ENCODE data around the gene BDKRB1. TPM values are rescaled to one million over a fixed set of nuclear protein-coding genes. Genes with fewer than 3 reads are reported as not detected.

BDKRB1 gene
- total and polyA plus RNA-seq, 2 donors = 2.9 to 3.0 TPM

GRCh38 chr14:96224480-96225096 is 31.4 kb upstream of the BDKRB1 start:
- H3K27ac ChIP-seq (ENCODE audit: low read depth) = no peak overlapping the region
- no peaks in the 10 kb centered on the region for H3K4me1 ChIP-seq (ENCODE audit: insufficient read depth)
- no peaks in the 10 kb centered on the region for H3K36me3 ChIP-seq (ENCODE audit: insufficient read depth)
- 61% methylated on average over 8 of the region's 8 CpGs for WGBS
- no peak overlapping the region for H3K4me3 ChIP-seq (ENCODE audit: low read depth, low read length)
- DNase-seq (ENCODE audit: extremely low spot score) = no peak

- 90% methylated on average over 5 of the region's 5 CpGs for WGBS
These were observed 30.8 kb upstream of the BDKRB1 start for GRCh38 chr14:96225213-96225612.

GRCh38 chr14:96225745-96226151 is 30.3 kb upstream of the BDKRB1 start:
- Histone ChIP-seq H3K27ac (ENCODE audit: low read depth) (no peak overlapping the region), H3K4me3 (ENCODE audit: low read depth, low read length) (no peak overlapping the region)
- DNase-seq (ENCODE audit: extremely low spot score) = no peak

More at GRCh38 chr14:96225213-96225612, 30.8 kb upstream of the BDKRB1 start:
- Histone ChIP-seq H3K27ac (ENCODE audit: low read depth) (no peak overlapping the region), H3K36me3 (ENCODE audit: insufficient read depth) (no peaks in the 10 kb centered on the region), H3K4me1 (ENCODE audit: insufficient read depth) (no peaks in the 10 kb centered on the region), H3K4me3 (ENCODE audit: low read depth, low read length) (no peak overlapping the region)
- no peak for DNase-seq (ENCODE audit: extremely low spot score)

GRCh38 chr14:96227428-96227827 is 28.6 kb upstream of the BDKRB1 start:
- DNase-seq (ENCODE audit: extremely low spot score) = no peak
- Histone ChIP-seq H3K36me3 (ENCODE audit: insufficient read depth) (no peaks in the 10 kb centered on the region), H3K27ac (ENCODE audit: low read depth) (no peak overlapping the region), H3K4me1 (ENCODE audit: insufficient read depth) (no peaks in the 10 kb centered on the region), H3K4me3 (ENCODE audit: low read depth, low read length) (no peak overlapping the region)
- 82% methylated on average over 7 of the region's 7 CpGs for WGBS

More at GRCh38 chr14:96225745-96226151, 30.3 kb upstream of the BDKRB1 start:
- 40% methylated on average over 5 of the region's 5 CpGs for WGBS
- Histone ChIP-seq H3K4me1 (ENCODE audit: insufficient read depth) (no peaks in the 10 kb centered on the region), H3K36me3 (ENCODE audit: insufficient read depth) (no peaks in the 10 kb centered on the region)

GRCh38 chr14:96229315-96229714 is 26.7 kb upstream of the BDKRB1 start:
- H3K4me3 ChIP-seq (ENCODE audit: low read depth, low read length) = no peak overlapping the region
- 89% methylated on average over 6 of the region's 6 CpGs for WGBS
- H3K27ac ChIP-seq (ENCODE audit: low read depth) = peak overlapping the region; percentile 13
- no peaks in the 10 kb centered on the region for H3K4me1 ChIP-seq (ENCODE audit: insufficient read depth)
- no peak for DNase-seq (ENCODE audit: extremely low spot score)
- H3K36me3 ChIP-seq (ENCODE audit: insufficient read depth) = no peaks in the 10 kb centered on the region

GRCh38 chr14:96231056-96231455 is 25.0 kb upstream of the BDKRB1 start:
- Histone ChIP-seq H3K27ac (ENCODE audit: low read depth) (no peak overlapping the region), H3K4me1 (ENCODE audit: insufficient read depth) (no peaks in the 10 kb centered on the region), H3K36me3 (ENCODE audit: insufficient read depth) (no peaks in the 10 kb centered on the region), H3K4me3 (ENCODE audit: low read depth, low read length) (no peak overlapping the region)
- DNase-seq (ENCODE audit: extremely low spot score) = no peak
- WGBS = 61% methylated on average over 4 of the region's 4 CpGs

- DNase-seq (ENCODE audit: extremely low spot score) = no peak
- Histone ChIP-seq H3K4me3 (ENCODE audit: low read depth, low read length) (no peak overlapping the region), H3K27ac (ENCODE audit: low read depth) (no peak overlapping the region), H3K36me3 (ENCODE audit: insufficient read depth) (no peaks in the 10 kb centered on the region), H3K4me1 (ENCODE audit: insufficient read depth) (no peaks in the 10 kb centered on the region)
- 59% methylated on average over 12 of the region's 12 CpGs for WGBS
These were observed 24.4 kb upstream of the BDKRB1 start for GRCh38 chr14:96231526-96232130.

GRCh38 chr14:96232506-96232905 is 23.5 kb upstream of the BDKRB1 start:
- DNase-seq (ENCODE audit: extremely low spot score) = no peak
- Histone ChIP-seq H3K27ac (ENCODE audit: low read depth) (no peak overlapping the region), H3K4me3 (ENCODE audit: low read depth, low read length) (no peak overlapping the region), H3K36me3 (ENCODE audit: insufficient read depth) (no peaks in the 10 kb centered on the region), H3K4me1 (ENCODE audit: insufficient read depth) (no peaks in the 10 kb centered on the region)
- WGBS = 88% methylated on average over 11 of the region's 11 CpGs

GRCh38 chr14:96233661-96234060 is 22.3 kb upstream of the BDKRB1 start:
- Histone ChIP-seq H3K27ac (ENCODE audit: low read depth) (no peak overlapping the region), H3K4me3 (ENCODE audit: low read depth, low read length) (no peak overlapping the region), H3K4me1 (ENCODE audit: insufficient read depth) (no peaks in the 10 kb centered on the region), H3K36me3 (ENCODE audit: insufficient read depth) (no peaks in the 10 kb centered on the region)
- 50% methylated on average over 3 of the region's 3 CpGs for WGBS
- DNase-seq (ENCODE audit: extremely low spot score) = no peak

- WGBS = 65% methylated on average over 4 of the region's 4 CpGs
- no peak overlapping the region for H3K4me3 ChIP-seq (ENCODE audit: low read depth, low read length)
- no peak for DNase-seq (ENCODE audit: extremely low spot score)
- no peaks in the 10 kb centered on the region for H3K4me1 ChIP-seq (ENCODE audit: insufficient read depth)
- no peaks in the 10 kb centered on the region for H3K36me3 ChIP-seq (ENCODE audit: insufficient read depth)
- no peak overlapping the region for H3K27ac ChIP-seq (ENCODE audit: low read depth)
These were observed 20.6 kb upstream of the BDKRB1 start for GRCh38 chr14:96235426-96235825.

- Histone ChIP-seq H3K4me1 (ENCODE audit: insufficient read depth) (no peaks in the 10 kb centered on the region), H3K4me3 (ENCODE audit: low read depth, low read length) (no peak overlapping the region), H3K27ac (ENCODE audit: low read depth) (no peak overlapping the region), H3K36me3 (ENCODE audit: insufficient read depth) (no peaks in the 10 kb centered on the region)
- 83% methylated on average over 2 of the region's 2 CpGs for WGBS
- DNase-seq (ENCODE audit: extremely low spot score) = no peak
These were observed 18.4 kb upstream of the BDKRB1 start for GRCh38 chr14:96237641-96238040.

- Histone ChIP-seq H3K4me3 (ENCODE audit: low read depth, low read length) (no peak overlapping the region), H3K4me1 (ENCODE audit: insufficient read depth) (no peaks in the 10 kb centered on the region), H3K36me3 (ENCODE audit: insufficient read depth) (no peaks in the 10 kb centered on the region), H3K27ac (ENCODE audit: low read depth) (no peak overlapping the region)
- 79% methylated on average over 7 of the region's 7 CpGs for WGBS
- no peak for DNase-seq (ENCODE audit: extremely low spot score)
These were observed 17.2 kb upstream of the BDKRB1 start for GRCh38 chr14:96238676-96239265.

- 73% methylated on average over 9 of the region's 9 CpGs for WGBS
- Histone ChIP-seq H3K4me3 (ENCODE audit: low read depth, low read length) (no peak overlapping the region), H3K36me3 (ENCODE audit: insufficient read depth) (no peaks in the 10 kb centered on the region), H3K27ac (ENCODE audit: low read depth) (no peak overlapping the region), H3K4me1 (ENCODE audit: insufficient read depth) (no peaks in the 10 kb centered on the region)
- no peak for DNase-seq (ENCODE audit: extremely low spot score)
These were observed 16.3 kb upstream of the BDKRB1 start for GRCh38 chr14:96239711-96240141.

GRCh38 chr14:96240641-96241040 is 15.4 kb upstream of the BDKRB1 start:
- no peaks in the 10 kb centered on the region for H3K36me3 ChIP-seq (ENCODE audit: insufficient read depth)
- no peak overlapping the region for H3K27ac ChIP-seq (ENCODE audit: low read depth)
- WGBS = 96% methylated on average over 18 of the region's 18 CpGs
- no peaks in the 10 kb centered on the region for H3K4me1 ChIP-seq (ENCODE audit: insufficient read depth)
- no peak for DNase-seq (ENCODE audit: extremely low spot score)
- no peak overlapping the region for H3K4me3 ChIP-seq (ENCODE audit: low read depth, low read length)
